Hair follicle dermal papilla cell (primary cell): ENCODE results near the gene DENND4C. TPM values are rescaled to one million over a fixed set of nuclear protein-coding genes. Genes with fewer than 3 reads are reported as not detected.

Experiments used
- total RNA-seq: library from RNA; depleted of rRNA; stranded (reverse); fragments of >200 nt; gene quantifications from 2 replicates; pipeline ENCODE4 v1.2.3, GENCODE V29; 2012

The DENND4C gene
- 49.7 and 61.7 TPM in 2 replicates for total RNA-seq

DNA sequence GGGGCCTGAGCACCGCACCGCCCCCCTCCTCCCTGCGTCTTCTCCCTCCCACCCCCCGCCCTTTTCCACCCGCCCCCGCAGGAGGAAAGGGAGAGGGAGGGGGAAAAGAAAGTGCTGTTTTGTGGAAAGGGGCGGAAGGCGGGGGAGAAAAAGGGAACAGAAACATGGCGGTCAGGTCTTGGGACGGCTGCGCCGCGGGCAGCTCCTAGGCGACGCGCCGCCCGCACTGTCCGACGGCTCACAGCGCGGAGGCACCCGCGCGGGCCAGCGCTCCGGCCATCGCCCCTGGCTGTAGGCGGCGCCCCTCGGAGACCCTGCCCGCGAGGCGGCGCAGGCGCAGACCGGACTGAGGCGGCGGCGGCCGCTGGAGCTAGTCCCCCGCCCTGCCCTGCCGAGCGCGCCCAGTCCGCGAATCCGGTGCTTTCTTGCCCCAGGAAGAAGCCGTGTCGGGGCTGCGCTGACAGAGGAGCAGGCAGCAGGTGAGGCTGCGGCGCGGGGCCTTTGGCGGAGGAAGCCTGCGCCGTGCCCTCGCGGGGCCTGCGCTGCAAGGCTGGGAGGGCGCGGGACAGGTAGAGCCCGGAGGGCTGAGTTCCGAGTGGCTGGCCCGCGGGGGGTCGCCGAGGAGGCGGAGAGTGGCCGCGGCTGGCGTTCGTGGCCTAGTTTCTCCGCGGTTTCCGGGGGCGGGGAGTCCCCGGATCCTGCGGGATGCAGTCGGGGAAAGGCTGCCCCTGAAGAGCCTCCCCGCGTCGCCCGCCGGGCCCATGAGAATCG is at the start of gene DENND4C:
Gene DENND4C, plus strand, starts transcription at position 339 of the 771 bp plus-strand sequence. CDS start 45,482 bp downstream, outside the sequence.

DNA sequence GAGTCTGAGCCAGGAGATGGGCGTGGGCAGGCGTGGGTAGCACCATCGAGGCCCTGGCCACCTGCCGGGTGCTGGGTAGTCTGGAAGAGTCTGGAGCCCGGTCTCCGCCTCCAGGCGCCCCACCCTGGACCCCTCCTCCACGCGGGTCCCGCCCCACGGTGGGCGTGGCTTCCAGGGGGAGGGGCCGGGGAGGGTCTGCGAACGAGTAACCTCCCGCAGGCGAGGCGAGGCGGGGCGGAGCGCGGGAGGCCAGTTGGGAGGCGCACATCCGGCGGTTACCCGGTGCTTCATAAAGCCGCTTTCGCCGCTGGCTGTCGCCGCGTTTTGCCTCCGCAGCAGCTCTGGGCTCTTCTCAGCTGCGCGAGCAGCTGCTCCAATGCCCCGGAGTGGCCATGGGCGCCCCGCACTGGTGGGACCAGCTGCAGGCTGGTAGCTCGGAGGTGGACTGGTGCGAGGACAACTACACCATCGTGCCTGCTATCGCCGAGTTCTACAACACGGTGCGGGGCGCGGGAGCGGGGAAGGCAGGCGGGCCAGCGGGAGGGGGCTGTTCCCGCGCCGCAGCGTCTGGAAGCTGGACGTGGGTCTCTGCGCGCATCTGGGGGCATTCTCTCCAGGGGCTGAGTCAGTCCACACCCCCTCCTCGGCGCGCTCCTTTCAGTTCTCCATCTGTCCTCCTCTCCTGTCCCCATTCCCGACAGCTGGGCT is 178.4 kb downstream of the DENND4C start, which contains the start of gene ACER2:
Gene ACER2, plus strand, starts transcription at position 317 of the 708 bp plus-strand sequence. Its CDS starts 76 bp downstream, at position 393.

Other genes starting within 250 kb of the DENND4C start
- gene SAXO1, start 197.5 kb upstream of the DENND4C start, total RNA-seq = under 0.01 TPM in 2 replicates
- gene RRAGA, start 181.3 kb upstream of the DENND4C start, total RNA-seq = 71.6 and 81.2 TPM in 2 replicates
- 10.1 and 11.4 TPM in 2 replicates for gene HAUS6, start 127.8 kb upstream of the DENND4C start, total RNA-seq
- gene PLIN2, start 103.2 kb upstream of the DENND4C start, total RNA-seq = 110 and 148 TPM in 2 replicates
- 630 and 659 TPM in 2 replicates for gene RPS6, start 149.5 kb downstream of the DENND4C start, total RNA-seq
- 1.1 TPM in 2 replicates for gene ACER2, start 178.3 kb downstream of the DENND4C start, total RNA-seq